MCF 10A (cell line): ENCODE measurements around the gene ACSL1. TPM values are rescaled to one million over a fixed set of nuclear protein-coding genes. Genes with fewer than 3 reads are reported as not detected.
"Not testable (repeated sequence)": the region's sequence is repeated elsewhere in the genome, so short reads cannot be mapped to it uniquely, and the experiment has no call there.

ENCODE experiments used
- BruUV-seq: library from RNA; stranded (reverse); fragments of 400-500 nt; replicated peaks from 2 replicates; lab custom pipeline; 2021; lab: Mats Ljungman, UMichigan
- CTCF ChIA-PET: fragments of 300-600 bp; sonication (Branson Sonifier 250); formaldehyde crosslinking; extraction: SDS; loops from one replicate; lab custom pipeline; 2021; ENCODE audit warnings: antibody characterized with exemption, inconsistent platforms; lab: Yijun Ruan, JAX
- POLR2A ChIA-PET: fragments of 300-600, 350-650 bp; sonication (Branson Sonifier 250); formaldehyde crosslinking; extraction: SDS; loops from one replicate; lab custom pipeline; 2020; ENCODE audit warnings: antibody characterized with exemption, inconsistent platforms; lab: Yijun Ruan, JAX
- DNase-seq: peaks from one replicate; pipeline ENCODE4 v3.0.0-alpha.2; 2018; ENCODE audit not compliant: unreplicated experiment
- H3K27ac Mint-ChIP-seq: one replicate; pipeline ENCODE4 v1.8.0; 2022; ENCODE audit warnings: mild to moderate bottlenecking, low read depth, mixed read lengths; ENCODE audit not compliant: unreplicated experiment
- H3K27me3 Mint-ChIP-seq: one replicate; pipeline ENCODE4 v1.8.0; 2022; ENCODE audit warnings: mixed read lengths; ENCODE audit not compliant: insufficient read depth, unreplicated experiment
- H3K36me3 Mint-ChIP-seq: one replicate; pipeline ENCODE4 v1.8.0; 2022; ENCODE audit warnings: mild to moderate bottlenecking, moderate library complexity, mixed read lengths; ENCODE audit not compliant: insufficient read depth, unreplicated experiment
- H3K4me1 Mint-ChIP-seq: one replicate; pipeline ENCODE4 v1.8.0; 2022; ENCODE audit warnings: mixed read lengths; ENCODE audit not compliant: insufficient read depth, unreplicated experiment
- H3K4me3 Mint-ChIP-seq: one replicate; pipeline ENCODE4 v1.8.0; 2022; ENCODE audit warnings: mild to moderate bottlenecking, moderate library complexity, mixed read lengths; ENCODE audit not compliant: unreplicated experiment
- H3K9me3 Mint-ChIP-seq: one replicate; pipeline ENCODE4 v1.8.0; 2022; ENCODE audit warnings: mixed read lengths; ENCODE audit not compliant: unreplicated experiment
- CTCF ChIP-seq: fragments of 200-600 bp; IDR thresholded peaks from one replicate; pipeline ENCODE4 v1.8.0; 2022; ENCODE audit warnings: antibody characterized with exemption, mild to moderate bottlenecking; ENCODE audit not compliant: unreplicated experiment
- intact Hi-C: fragments of 100-400 bp; cut with micrococcal nuclease; formaldehyde crosslinking; loops from 2 replicates; pipeline ENCODE4 v1.14.1; 2022
- total RNA-seq: library from RNA; stranded (reverse); gene quantifications from 2 replicates; pipeline ENCODE4 v1.2.3, GENCODE V29; 2022

The ACSL1 gene
- total RNA-seq, 1 experiment from 2014 or later = 105 TPM

- Mint-ChIP-seq H3K4me3 (no peak overlapping the region), H3K36me3 (no peaks in the 10 kb centered on the region), H3K4me1 (peaks cover 13% of the 10 kb centered on the region), H3K9me3 (no peaks in the 10 kb centered on the region), H3K27me3 (no peaks in the 10 kb centered on the region), H3K27ac (peak overlapping the region; percentile 69)
- no peak for DNase-seq
- no TSS peak for BruUV-seq
- ChIA-PET CTCF (interaction anchor here (0.6 kb wide), 1 partner anchor 54 kb away, joined by 4 read pairs; no protein-coding TSS in a partner anchor), POLR2A (interaction anchor here (0.6 to 2.5 kb wide), 16 partner anchors 8 to 134 kb away, joined by 3 to 35 read pairs (median 4); no protein-coding TSS in a partner anchor)
- intact Hi-C loops = no loop called here
- TF ChIP-seq CTCF = no peak
Measured at GRCh38 chr4:184844742-184845141, 19.0 kb upstream of the ACSL1 start.

GRCh38 chr4:184843984-184844554, 18.3 kb upstream of the ACSL1 start:
- Mint-ChIP-seq H3K27ac (no peak overlapping the region), H3K4me1 (peaks cover 13% of the 10 kb centered on the region), H3K9me3 (no peaks in the 10 kb centered on the region), H3K36me3 (no peaks in the 10 kb centered on the region), H3K27me3 (no peaks in the 10 kb centered on the region), H3K4me3 (no peak overlapping the region)
- TF ChIP-seq CTCF = no peak
- BruUV-seq = no TSS peak
- intact Hi-C loops = no loop called here
- ChIA-PET POLR2A (interaction anchor here (1.6 to 1.9 kb wide), 2 partner anchors 39 to 43 kb away, joined by 6 to 7 read pairs; no protein-coding TSS in a partner anchor), CTCF (interaction anchor here (0.6 kb wide), 1 partner anchor 328 kb away, joined by 5 read pairs; no protein-coding TSS in a partner anchor)
- no peak for DNase-seq

GRCh38 chr4:184839075-184839399, 13.3 kb upstream of the ACSL1 start:
- H3K36me3 Mint-ChIP-seq, H3K27ac Mint-ChIP-seq, CTCF ChIA-PET, H3K27me3 Mint-ChIP-seq, H3K9me3 Mint-ChIP-seq, BruUV-seq, H3K4me3 Mint-ChIP-seq, intact Hi-C loops, DNase-seq, POLR2A ChIA-PET, H3K4me1 Mint-ChIP-seq: not testable (repeated sequence)

DNA sequence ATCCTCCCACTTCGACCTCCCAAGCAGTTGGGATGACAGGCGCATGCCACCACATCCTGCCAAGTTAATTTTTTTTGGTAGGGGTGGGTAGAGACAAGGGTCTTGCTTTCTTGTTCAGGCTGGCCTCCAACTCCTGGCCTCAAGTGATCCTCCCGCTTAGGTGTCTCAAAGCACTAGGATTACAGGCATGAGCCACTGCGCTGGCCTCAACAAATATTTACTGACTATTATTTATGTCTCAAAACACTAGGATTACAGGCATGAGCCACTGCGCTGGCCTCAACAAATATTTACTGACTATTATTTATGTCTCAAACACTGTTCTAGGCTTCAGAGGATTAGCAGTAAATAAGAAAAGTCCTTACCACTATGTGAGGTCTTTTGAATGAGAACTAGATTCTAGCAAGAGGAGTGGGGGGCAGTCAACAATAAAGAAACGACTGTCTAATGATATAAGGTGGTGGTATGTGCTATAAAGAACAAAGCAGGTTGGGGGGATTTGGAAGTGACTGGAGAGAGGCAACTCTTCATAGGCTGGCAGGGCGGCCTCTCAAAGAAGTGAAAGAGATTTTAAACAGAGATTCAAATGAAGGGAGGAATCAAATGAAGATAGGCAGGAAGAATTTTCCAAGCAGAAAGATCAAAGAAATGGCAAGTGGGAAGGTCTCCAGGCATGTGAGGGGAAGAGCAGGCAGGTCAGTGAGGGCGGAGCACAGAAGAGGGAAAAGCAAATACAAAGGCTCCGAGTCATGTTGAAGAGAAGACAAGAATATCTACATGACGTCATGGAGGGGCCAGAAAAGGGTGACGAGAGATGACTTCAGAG, 12.7 kb upstream of the ACSL1 start:
- H3K36me3 Mint-ChIP-seq = no peaks in the 10 kb centered on the region
- POLR2A ChIA-PET = no interaction called here
- H3K9me3 Mint-ChIP-seq = no peaks in the 10 kb centered on the region
- intact Hi-C loops = no loop called here
- no peak overlapping the region for H3K4me3 Mint-ChIP-seq
- no peak for DNase-seq
- no peaks in the 10 kb centered on the region for H3K27me3 Mint-ChIP-seq
- CTCF ChIA-PET = no interaction called here
- H3K27ac Mint-ChIP-seq = no peak overlapping the region
- TF ChIP-seq CTCF = no peak
- peaks cover 7% of the 10 kb centered on the region for H3K4me1 Mint-ChIP-seq
- BruUV-seq = no TSS peak
